ENCODE results near the gene DPP6.

The DPP6 gene

DNA sequence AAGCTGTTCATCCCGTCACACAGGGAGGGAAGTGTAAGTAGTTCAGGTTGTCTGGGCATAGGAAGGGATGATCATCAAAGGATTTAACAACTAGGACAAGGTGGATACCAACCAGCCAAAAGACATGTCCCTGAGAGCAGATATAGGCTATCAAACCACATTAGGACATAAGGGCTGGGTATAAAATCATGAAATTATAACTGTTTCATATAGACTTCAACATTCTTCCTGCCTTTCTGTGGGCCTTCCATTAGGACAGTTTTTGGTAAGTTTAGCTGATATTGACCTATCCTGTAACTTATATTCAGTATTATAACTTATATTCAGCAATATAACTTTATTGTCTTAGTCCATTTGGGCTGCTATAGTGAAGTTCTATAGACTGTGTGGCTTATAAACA lies 759.8 kb downstream of the DPP6 start:
- DNase-seq (ENCODE audit: low read depth in 2 of 2): no peak

- DNase-seq (ENCODE audit: low read depth in 2 of 2): no peak
Measured at GRCh38 chr7:154817224-154817896, 765.2 kb downstream of the DPP6 start.

DNA sequence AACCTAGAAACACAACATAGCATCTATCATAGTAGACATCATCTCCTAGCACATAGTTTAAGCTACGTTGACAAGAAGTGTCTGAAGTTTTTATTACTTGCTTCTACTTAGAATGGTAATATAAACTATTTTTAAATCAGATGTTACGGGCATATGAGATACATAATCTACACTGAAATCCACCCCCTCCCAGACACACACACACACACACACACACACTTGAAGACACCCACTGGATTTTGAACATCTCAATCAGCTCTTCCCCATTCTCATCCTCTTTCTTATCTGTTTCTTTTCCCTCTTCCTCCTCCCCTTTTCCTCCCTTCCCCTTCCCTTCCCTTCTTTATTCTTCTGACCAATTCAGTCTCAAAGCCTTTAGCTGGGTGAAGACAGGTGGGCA lies 774.8 kb downstream of the DPP6 start:
- DNase-seq (ENCODE audit: low read depth in 2 of 2): no peak

DNA sequence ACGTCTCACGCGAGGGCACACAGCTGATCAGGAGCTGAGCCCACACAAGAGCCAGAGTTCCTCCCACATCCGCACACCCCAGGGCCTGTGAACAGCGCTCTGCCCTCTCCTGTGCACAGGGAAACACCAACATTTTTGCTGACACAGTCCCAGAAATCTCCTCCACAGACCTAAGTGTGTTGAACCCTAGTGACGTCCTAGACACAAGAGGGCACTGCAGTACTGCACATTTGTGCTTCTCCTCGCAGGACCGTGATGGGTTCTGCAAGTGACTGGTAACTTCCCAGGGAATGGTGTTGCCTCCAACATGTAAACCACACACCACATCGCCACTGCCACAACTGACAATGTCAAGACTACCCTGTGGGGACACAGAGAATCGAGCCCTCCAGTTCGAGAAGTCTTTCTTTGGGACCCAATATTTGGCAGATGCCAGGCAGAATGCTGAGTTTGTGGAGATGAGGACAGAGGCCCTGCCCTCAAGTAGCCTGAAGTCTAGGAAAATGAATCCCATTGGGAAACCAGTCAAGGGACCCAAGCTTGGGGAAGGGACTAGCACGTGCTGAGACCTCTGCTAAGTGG lies 780.5 kb downstream of the DPP6 start:
- DNase-seq (ENCODE audit: low read depth in 2 of 2): no peak

- DNase-seq (ENCODE audit: low read depth in 2 of 2): no peak
Measured at GRCh38 chr7:154836021-154836448, 783.8 kb downstream of the DPP6 start.

GRCh38 chr7:154837087-154837486 lies 784.9 kb downstream of the DPP6 start:
- DNase-seq (ENCODE audit: low read depth in 2 of 2): no peak

DNA sequence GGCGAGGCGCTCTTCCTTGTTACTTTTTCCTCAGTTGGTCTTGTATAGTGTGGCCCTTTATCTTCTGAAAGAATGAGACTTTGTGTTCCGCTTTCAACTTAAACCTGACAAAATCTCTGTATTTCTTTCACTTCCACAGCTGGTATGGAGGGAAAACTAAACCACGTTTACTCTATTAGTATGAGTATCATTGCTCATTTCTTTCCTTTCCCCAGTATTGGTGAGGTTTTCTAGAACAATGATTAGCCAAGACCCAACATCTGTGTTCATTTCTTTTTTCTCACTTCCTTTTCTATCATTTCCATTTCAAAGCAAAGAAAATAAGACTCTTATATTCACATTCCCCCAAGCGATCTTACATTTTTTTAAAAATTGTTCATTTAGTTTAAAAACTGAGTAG lies 785.4 kb downstream of the DPP6 start:
- DNase-seq (ENCODE audit: low read depth in 2 of 2): no peak

DNA sequence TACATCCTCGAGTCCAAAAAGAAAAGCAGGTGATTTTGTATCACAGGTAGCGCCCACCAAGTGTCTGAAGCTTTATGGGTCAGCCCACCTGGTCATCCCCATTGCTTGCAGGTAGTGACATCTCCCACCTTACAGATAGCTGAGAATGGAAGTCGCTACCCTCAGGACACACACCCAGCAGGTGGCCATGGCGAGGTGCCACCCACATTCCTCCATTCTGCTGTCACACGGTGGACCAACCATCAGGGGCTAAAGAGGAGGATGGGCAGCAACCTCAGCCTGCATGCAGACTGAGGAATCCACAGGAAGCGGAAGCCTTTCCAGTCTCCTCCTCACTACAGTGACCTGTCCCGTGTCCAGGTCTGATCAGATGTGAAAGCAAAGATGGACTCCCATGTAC lies 787.9 kb downstream of the DPP6 start:
- no peak for DNase-seq (ENCODE audit: low read depth in 2 of 2)

GRCh38 chr7:154841731-154842331 lies 789.6 kb downstream of the DPP6 start:
- DNase-seq (ENCODE audit: low read depth in 2 of 2): no peak

DNA sequence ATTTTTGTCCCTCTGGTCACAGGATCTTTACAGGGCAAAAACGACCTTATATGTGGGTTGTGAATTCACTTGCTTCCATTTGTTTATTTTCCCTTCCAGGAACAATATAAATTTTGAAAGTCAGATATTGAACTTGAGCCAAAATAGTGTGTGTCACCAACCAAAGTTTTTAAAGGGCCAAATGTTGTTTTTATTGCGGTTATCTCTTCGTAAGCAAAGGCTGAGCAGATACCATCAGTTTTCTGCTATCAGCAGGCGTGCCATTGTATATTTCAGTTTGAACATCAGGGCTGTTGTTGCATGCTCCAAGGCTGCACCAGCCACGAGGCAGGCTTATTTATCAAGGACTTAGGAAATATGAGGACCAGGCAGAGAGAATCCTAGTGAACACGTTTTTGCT lies 790.4 kb downstream of the DPP6 start:
- DNase-seq (ENCODE audit: low read depth in 2 of 2): no peak

GRCh38 chr7:154843670-154844237 lies 791.6 kb downstream of the DPP6 start:
- no peak for DNase-seq (ENCODE audit: low read depth in 2 of 2)

DNA sequence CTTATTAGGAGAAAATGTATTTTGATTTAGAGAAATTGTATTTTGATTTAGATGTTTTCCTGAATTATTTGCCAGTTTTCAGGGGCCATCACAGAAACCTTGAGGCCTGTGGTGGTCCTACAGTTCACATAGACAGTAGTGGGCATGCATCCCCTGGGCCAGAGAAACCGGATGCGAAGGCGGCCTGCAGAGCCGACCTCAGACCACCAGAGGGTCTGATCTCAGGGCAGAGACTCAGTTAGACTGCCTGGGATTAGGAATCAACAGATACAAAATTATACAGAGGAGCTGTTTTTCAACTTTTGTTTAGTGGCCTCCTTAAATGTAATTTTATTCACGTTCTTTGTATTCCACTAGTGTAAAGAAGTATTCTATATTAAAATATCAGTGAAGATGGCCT lies 792.3 kb downstream of the DPP6 start:
- DNase-seq (ENCODE audit: low read depth in 2 of 2): no peak

DNA sequence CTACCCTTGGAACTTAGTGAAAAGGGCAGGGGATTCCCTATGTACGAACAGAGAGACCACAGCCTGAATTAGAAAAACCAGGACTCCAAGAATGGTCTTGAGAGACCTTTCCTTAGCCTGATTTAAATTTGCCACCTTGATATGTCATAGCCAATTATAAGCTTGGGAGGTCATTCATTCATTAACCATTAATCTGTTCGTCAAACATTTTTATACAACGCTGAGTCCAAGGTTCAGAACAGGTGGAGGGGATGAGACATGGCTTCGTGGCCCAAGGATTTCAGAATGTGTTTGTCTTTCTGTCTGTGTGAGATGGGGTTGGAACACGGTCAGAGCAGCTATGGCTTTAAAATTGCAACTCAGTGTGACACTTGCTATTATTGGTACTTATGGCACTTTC lies 792.8 kb downstream of the DPP6 start:
- DNase-seq (ENCODE audit: low read depth in 2 of 2): no peak

DNA sequence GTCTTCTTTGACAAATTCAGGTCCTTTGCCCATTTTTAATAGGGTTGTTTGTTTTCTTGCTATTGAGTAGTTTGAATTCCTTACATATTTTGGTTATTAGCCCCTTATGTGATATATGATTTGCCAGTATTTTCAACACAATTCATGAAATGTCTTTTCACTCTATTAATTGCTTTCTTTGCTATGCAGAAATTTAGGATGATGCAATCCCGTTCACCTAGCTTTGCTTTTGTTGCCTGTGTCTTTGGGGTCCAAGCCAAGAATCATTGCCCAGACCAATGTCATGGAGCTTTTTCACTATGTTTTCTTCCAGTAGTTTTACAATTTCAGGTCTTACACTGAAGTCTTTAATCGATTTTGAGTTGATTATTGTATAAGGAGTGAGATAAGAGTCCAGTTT lies 796.3 kb downstream of the DPP6 start:
- DNase-seq (ENCODE audit: low read depth in 2 of 2): no peak

GRCh38 chr7:154852205-154852604 lies 800.0 kb downstream of the DPP6 start:
- DNase-seq (ENCODE audit: low read depth in 2 of 2): no peak

GRCh38 chr7:154853063-154853726 lies 801.0 kb downstream of the DPP6 start:
- no peak for DNase-seq (ENCODE audit: low read depth in 2 of 2)

GRCh38 chr7:154853727-154854095 lies 801.5 kb downstream of the DPP6 start:
- DNase-seq (ENCODE audit: low read depth in 2 of 2): no peak

- no peak for DNase-seq (ENCODE audit: low read depth in 2 of 2)
Measured at GRCh38 chr7:154854836-154855235, 802.6 kb downstream of the DPP6 start.

GRCh38 chr7:154855366-154855765 lies 803.2 kb downstream of the DPP6 start:
- no peak for DNase-seq (ENCODE audit: low read depth in 2 of 2)

DNA sequence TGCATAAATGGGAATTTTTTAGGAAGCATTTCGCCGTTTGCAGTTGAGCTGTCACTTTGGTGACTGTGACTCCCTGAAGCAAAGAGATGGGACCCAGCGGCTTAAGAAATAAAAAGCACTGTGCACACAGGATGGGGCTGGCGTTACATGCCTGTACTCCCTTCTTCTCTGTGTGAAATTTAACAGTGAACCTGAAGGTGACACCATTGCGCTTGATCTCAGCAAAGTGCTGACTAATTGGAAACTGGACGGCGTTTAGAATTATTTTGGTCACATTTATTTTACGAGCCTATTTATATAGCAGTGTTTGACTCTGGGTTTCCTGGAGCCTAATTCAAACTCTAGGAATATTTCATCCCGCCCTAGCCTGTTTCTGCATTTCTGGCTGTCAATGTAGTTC lies 804.5 kb downstream of the DPP6 start:
- no peak for DNase-seq (ENCODE audit: low read depth in 2 of 2)

- no peak for DNase-seq (ENCODE audit: low read depth in 2 of 2)
Measured at GRCh38 chr7:154857240-154857639, 805.0 kb downstream of the DPP6 start.

Measured in stimulated activated CD4-positive, alpha-beta T cell treated with anti-CD3 and anti-CD28 coated beads, Interleukin-12 subunit alpha, Interleukin-12 subunit beta, amount 100 ng/mL, for 24 hours (primary cell).